ENCODE results near the gene BUD23.

The BUD23 gene

GRCh38 chr7:73683056-73683787 is at the start of gene BUD23, which contains the start of gene DNAJC30:
Gene BUD23, plus strand, starts transcription at chr7:73683597. Its CDS starts 29 bp downstream, at chr7:73683626.
Gene DNAJC30, minus strand, starts transcription at chr7:73683453. Its CDS starts 30 bp downstream, at chr7:73683423.
- peak; percentile 99 for DNase-seq (ENCODE audit: low read depth)
- peak; percentile 99 for TF ChIP-seq MYC (IDR thresholded peaks at IDR 0.05; ENCODE audit: low read depth, low read length)
- TF ChIP-seq CTCF (IDR thresholded peaks at IDR 0.05; ENCODE audit: low read depth, low read length): no peak
- peak; percentile 95 for TF ChIP-seq MAX (IDR thresholded peaks at IDR 0.05; ENCODE audit: low read depth, low read length)
- peak; percentile 89 for TF ChIP-seq POLR2A (IDR thresholded peaks at IDR 0.05; ENCODE audit: extremely low read depth, insufficient read length)
- peak within 1 kb of the TSS; percentile 99 for H3K4me3 ChIP-seq (ENCODE audit: low read depth, low read length)

GRCh38 chr7:73633844-73634243 is 49.6 kb upstream of the BUD23 start:
- no peak overlapping the region for H3K4me3 ChIP-seq (ENCODE audit: low read depth, low read length)
- no peak for DNase-seq (ENCODE audit: low read depth)
- TF ChIP-seq MYC (IDR thresholded peaks at IDR 0.05; ENCODE audit: low read depth, low read length) (no peak), MAX (IDR thresholded peaks at IDR 0.05; ENCODE audit: low read depth, low read length) (no peak), POLR2A (IDR thresholded peaks at IDR 0.05; ENCODE audit: extremely low read depth, insufficient read length) (no peak), CTCF (IDR thresholded peaks at IDR 0.05; ENCODE audit: low read depth, low read length) (no peak)

- no peak overlapping the region for H3K4me3 ChIP-seq (ENCODE audit: low read depth, low read length)
- TF ChIP-seq MYC (IDR thresholded peaks at IDR 0.05; ENCODE audit: low read depth, low read length) (no peak), MAX (IDR thresholded peaks at IDR 0.05; ENCODE audit: low read depth, low read length) (no peak)
- no peak for DNase-seq (ENCODE audit: low read depth)
Measured at GRCh38 chr7:73635428-73636200, 47.8 kb upstream of the BUD23 start.

- peak; percentile 81 for DNase-seq (ENCODE audit: low read depth)
Measured at GRCh38 chr7:73638911-73639310, 44.5 kb upstream of the BUD23 start.

GRCh38 chr7:73642834-73643233 is 40.6 kb upstream of the BUD23 start:
- TF ChIP-seq CTCF (IDR thresholded peaks at IDR 0.05; ENCODE audit: low read depth, low read length): no peak
- TF ChIP-seq MYC (IDR thresholded peaks at IDR 0.05; ENCODE audit: low read depth, low read length): no peak
- no peak for TF ChIP-seq POLR2A (IDR thresholded peaks at IDR 0.05; ENCODE audit: extremely low read depth, insufficient read length)
- no peak for TF ChIP-seq MAX (IDR thresholded peaks at IDR 0.05; ENCODE audit: low read depth, low read length)
- H3K4me3 ChIP-seq (ENCODE audit: low read depth, low read length): no peak overlapping the region
- DNase-seq (ENCODE audit: low read depth): no peak

More at GRCh38 chr7:73638911-73639310, 44.5 kb upstream of the BUD23 start:
- H3K4me3 ChIP-seq (ENCODE audit: low read depth, low read length): no peak overlapping the region
- TF ChIP-seq MAX (IDR thresholded peaks at IDR 0.05; ENCODE audit: low read depth, low read length) (no peak), CTCF (IDR thresholded peaks at IDR 0.05; ENCODE audit: low read depth, low read length) (no peak), POLR2A (IDR thresholded peaks at IDR 0.05; ENCODE audit: extremely low read depth, insufficient read length) (no peak), MYC (IDR thresholded peaks at IDR 0.05; ENCODE audit: low read depth, low read length) (no peak)

All from NB4 (cell line).